Neural progenitor cell (in vitro differentiated cells): ENCODE data around the gene PMM1.

ENCODE experiments used
- EZH2 ChIP-seq: fragments of 200-600 bp; sonication (generic); IDR thresholded peaks from 2 replicates; pipeline ENCODE4 v1.6.1; 2017; ENCODE audit warnings: antibody characterized with exemption, mild to moderate bottlenecking, moderate library complexity
- EZH2phosphoT487 ChIP-seq: fragments of 200-600 bp; sonication (generic); IDR thresholded peaks from 2 replicates; pipeline ENCODE4 v1.6.1; 2017; ENCODE audit warnings: antibody characterized with exemption

DNA sequence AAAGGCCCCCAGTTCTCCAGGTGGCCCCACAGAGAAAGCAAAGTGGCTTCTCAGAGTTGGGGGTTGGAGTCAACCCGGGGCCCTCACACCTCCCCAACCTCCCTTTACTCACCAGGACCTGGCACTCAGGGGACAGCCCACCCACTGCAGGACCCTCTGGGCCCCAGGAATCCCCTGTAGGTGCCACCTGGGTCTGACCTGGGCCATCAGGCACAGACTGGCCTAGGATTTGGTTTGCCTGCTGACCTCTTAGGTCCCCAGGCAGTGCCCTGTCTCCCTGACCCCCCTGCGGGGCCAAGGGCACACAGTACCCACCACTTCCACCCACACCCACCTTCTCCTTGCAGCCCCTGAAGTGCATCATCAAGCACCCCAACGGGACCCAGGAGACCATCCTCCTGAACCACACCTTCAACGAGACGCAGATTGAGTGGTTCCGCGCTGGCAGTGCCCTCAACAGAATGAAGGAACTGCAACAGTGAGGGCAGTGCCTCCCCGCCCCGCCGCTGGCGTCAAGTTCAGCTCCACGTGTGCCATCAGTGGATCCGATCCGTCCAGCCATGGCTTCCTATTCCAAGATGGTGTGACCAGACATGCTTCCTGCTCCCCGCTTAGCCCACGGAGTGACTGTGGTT, 61.4 kb downstream of the PMM1 start:
- no peak for TF ChIP-seq EZH2
- TF ChIP-seq EZH2phosphoT487, result no peak
